GM19239 (cell line): ENCODE results near the gene PAPOLA.
A peak's percentile ranks its signal among the peaks of the same experiment; 100 is the strongest.
"Not testable (repeated sequence)": the region's sequence is repeated elsewhere in the genome, so short reads cannot be mapped to it uniquely, and the experiment has no call there.

Experiments
- DNase-seq: peaks from one replicate; pipeline ENCODE4 v3.0.0; 2011; ENCODE audit warnings: low spot score; ENCODE audit not compliant: insufficient read length
- FAIRE-seq: peaks from 2 replicates; lab custom pipeline; 2011; peaks lifted over from hg19 to GRCh38; lab: Jason Lieb, UNC

The PAPOLA gene

GRCh38 chr14:96501740-96502620 lies at the start of gene PAPOLA:
PAPOLA (plus strand) TSS chr14:96502382; CDS start chr14:96502593, 211 bp downstream.
- peak; percentile 78 for FAIRE-seq

GRCh38 chr14:96452684-96453083 lies 49.5 kb upstream of the PAPOLA start:
- DNase-seq = no peak

More at GRCh38 chr14:96501740-96502620, at the start of gene PAPOLA:
- peak; percentile 74 for DNase-seq

GRCh38 chr14:96455588-96455987 lies 46.6 kb upstream of the PAPOLA start:
- DNase-seq (no peak), FAIRE-seq (no peak)

More at GRCh38 chr14:96452684-96453083, 49.5 kb upstream of the PAPOLA start:
- FAIRE-seq = no peak

GRCh38 chr14:96459851-96460250 lies 42.3 kb upstream of the PAPOLA start:
- FAIRE-seq = no peak
- no peak for DNase-seq

GRCh38 chr14:96461950-96462798 lies 40.0 kb upstream of the PAPOLA start:
- DNase-seq (no peak), FAIRE-seq (no peak)

GRCh38 chr14:96464136-96464535 lies 38.0 kb upstream of the PAPOLA start:
- no peak for DNase-seq
- FAIRE-seq = no peak

GRCh38 chr14:96466918-96467317 lies 35.3 kb upstream of the PAPOLA start:
- no peak for FAIRE-seq
- DNase-seq = no peak

GRCh38 chr14:96470331-96470730 lies 31.9 kb upstream of the PAPOLA start:
- no peak for DNase-seq
- FAIRE-seq = no peak

GRCh38 chr14:96470967-96471366 lies 31.2 kb upstream of the PAPOLA start:
- not testable (repeated sequence) for FAIRE-seq, DNase-seq

GRCh38 chr14:96478119-96478518 lies 24.1 kb upstream of the PAPOLA start:
- FAIRE-seq = no peak
- DNase-seq = no peak

- no peak for FAIRE-seq
Observed at GRCh38 chr14:96479435-96480146, 22.6 kb upstream of the PAPOLA start.

GRCh38 chr14:96481731-96482314 lies 20.4 kb upstream of the PAPOLA start:
- FAIRE-seq (no peak), DNase-seq (no peak)

More at GRCh38 chr14:96479435-96480146, 22.6 kb upstream of the PAPOLA start:
- DNase-seq = no peak

- FAIRE-seq (no peak), DNase-seq (no peak)
Observed at GRCh38 chr14:96482986-96483385, 19.2 kb upstream of the PAPOLA start.

- DNase-seq = no peak
- FAIRE-seq = no peak
Observed at GRCh38 chr14:96484399-96484798, 17.8 kb upstream of the PAPOLA start.

- DNase-seq (no peak), FAIRE-seq (peak; percentile 72)
Observed at GRCh38 chr14:96486705-96487104, 15.5 kb upstream of the PAPOLA start.

- FAIRE-seq (no peak), DNase-seq (no peak)
Observed at GRCh38 chr14:96489327-96489726, 12.9 kb upstream of the PAPOLA start.

- no peak for DNase-seq
- no peak for FAIRE-seq
Observed at GRCh38 chr14:96493178-96493577, 9.0 kb upstream of the PAPOLA start.

GRCh38 chr14:96494331-96494730 lies 7.9 kb upstream of the PAPOLA start:
- DNase-seq (no peak), FAIRE-seq (no peak)

- peak; percentile 67 for FAIRE-seq
Observed at GRCh38 chr14:96497087-96497486, 5.1 kb upstream of the PAPOLA start.

GRCh38 chr14:96497586-96497985 lies 4.6 kb upstream of the PAPOLA start:
- DNase-seq (no peak), FAIRE-seq (no peak)

More at GRCh38 chr14:96497087-96497486, 5.1 kb upstream of the PAPOLA start:
- DNase-seq = no peak
